Fibroblast of skin of left quadriceps (primary cell): ENCODE data around the gene PDE10A.
"Not testable (repeated sequence)": the region's sequence is repeated elsewhere in the genome, so short reads cannot be mapped to it uniquely, and the experiment has no call there.

ENCODE experiments used
- DNase-seq, 2 experiments: peaks; one replicate each; pipeline ENCODE4 v3.0.0-alpha.2; 2013; ENCODE audit warnings: low read depth in 2 of 2

PDE10A gene

GRCh38 chr6:165586706-165587105 is 76.3 kb downstream of the PDE10A start:
- DNase-seq = no peak

GRCh38 chr6:165585060-165585459 is 78.0 kb downstream of the PDE10A start:
- DNase-seq = no peak

- no peak for DNase-seq
Measured at GRCh38 chr6:165584541-165584940, 78.5 kb downstream of the PDE10A start.

- no peak for DNase-seq
Measured at GRCh38 chr6:165581678-165582077, 81.4 kb downstream of the PDE10A start.

GRCh38 chr6:165580136-165580535 is 82.9 kb downstream of the PDE10A start:
- DNase-seq = no peak

GRCh38 chr6:165579151-165579550 is 83.9 kb downstream of the PDE10A start:
- no peak for DNase-seq

- no peak for DNase-seq
Measured at GRCh38 chr6:165577556-165577955, 85.5 kb downstream of the PDE10A start.

DNA sequence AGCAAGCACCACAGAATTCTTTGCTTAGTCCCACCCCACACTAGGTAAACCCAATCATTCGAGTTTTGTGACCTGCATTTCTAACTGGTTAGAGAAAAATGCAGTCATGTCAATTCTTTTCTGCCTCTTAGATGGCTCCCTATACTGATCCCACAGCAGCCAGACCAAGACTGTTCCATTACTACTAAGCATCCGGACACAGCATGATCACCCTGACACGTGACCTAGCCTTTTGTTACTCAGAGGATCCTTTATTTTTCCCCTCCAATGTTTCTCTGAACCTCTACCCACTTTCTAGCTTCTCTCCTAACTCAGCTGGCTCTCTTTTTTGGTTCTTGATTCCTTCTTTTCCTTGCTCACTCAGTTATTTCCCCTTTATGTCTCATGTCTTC is 87.9 kb downstream of the PDE10A start:
- no peak for DNase-seq

DNA sequence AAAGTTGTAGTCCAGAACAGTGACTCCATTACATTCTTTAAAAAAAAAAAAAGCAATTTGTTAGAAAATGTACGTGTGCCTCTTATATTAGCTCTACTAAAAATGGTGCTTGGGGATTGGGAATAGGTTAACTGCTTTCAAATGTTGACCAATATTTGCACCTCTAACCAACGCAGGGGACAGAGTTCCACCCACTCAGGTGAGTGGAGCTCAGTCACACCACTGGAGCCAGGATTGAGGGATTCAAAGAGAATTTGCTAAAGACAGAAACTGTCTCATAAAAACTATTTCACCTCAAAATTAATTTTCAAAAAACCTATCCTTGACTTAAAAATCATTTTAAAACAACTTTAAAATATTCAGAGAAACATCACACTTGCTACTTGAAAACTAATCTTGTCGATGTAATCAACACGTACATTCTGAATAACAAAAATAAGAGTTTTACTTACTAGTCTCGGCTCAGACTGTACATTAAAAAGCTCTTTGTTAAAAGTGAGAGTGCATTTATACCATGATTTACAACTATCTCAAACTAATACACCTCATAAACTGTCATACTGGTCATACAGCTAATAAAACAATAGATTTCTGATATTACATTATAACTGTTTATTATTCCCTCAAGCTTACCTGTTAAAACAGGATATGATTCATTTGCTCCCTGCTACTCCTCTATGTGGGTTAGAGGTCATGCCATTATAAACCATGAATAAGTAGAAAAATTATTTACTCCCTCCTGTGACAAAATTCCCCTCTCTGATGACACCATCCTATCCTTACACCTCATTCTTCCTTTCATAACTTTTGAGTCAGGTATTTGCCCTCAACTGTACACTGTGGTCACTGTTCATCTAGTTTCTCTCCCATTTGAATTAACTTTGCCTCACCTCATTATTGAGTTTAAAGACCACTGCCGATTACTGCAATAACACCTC is 88.6 kb downstream of the PDE10A start:
- no peak for DNase-seq

- DNase-seq = peak; percentile 20 to 32
Measured at GRCh38 chr6:165573671-165574070, 89.4 kb downstream of the PDE10A start.

DNA sequence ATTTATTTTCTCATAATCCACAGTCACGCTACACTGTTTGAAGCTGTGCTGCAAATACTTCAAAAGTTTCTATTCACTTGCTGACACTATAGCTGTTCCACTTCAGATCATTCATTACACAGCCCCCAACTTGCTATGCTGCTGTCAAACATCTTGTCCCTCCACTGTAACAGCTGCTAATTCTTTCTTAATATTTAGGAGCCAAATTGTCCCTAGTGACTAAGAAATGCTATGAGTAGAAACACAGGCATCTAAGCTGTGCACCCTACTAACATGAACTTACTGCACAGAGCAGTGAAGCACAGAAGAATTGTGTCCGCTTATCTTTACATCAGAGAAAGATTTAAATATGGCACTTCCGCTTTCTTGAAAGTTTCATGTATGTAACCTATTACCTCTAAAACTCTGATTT is 91.3 kb downstream of the PDE10A start:
- DNase-seq = no peak

DNA sequence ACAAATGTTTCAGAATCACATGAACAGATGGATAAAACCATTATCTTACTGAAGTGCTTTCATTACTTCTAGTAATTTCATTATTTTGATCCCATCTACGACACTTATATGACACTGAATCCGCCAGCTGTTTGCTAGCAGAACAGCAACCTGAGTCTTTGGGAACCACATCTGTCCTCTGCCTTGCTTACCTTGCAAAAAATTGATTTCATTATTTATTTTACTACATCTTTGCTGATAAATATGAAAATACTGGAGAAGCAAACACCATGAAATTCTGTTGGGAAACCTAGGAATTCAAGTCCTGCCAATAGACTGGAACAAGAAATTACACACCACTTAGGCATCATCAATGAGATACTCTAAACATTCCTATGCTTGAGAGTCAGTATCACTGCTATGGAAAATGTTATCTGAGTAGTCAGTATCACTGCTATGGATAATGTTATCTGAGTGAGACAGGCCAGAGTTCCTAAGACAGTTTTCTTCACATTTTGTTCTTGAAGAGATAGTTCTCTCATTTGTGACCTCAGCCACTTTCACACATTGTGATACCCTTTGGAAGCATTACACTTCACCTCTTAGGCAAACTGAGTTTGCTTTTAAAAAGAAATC is 91.9 kb downstream of the PDE10A start:
- DNase-seq = peak; percentile 13 to 22

GRCh38 chr6:165568326-165568725 is 94.7 kb downstream of the PDE10A start:
- no peak for DNase-seq

DNA sequence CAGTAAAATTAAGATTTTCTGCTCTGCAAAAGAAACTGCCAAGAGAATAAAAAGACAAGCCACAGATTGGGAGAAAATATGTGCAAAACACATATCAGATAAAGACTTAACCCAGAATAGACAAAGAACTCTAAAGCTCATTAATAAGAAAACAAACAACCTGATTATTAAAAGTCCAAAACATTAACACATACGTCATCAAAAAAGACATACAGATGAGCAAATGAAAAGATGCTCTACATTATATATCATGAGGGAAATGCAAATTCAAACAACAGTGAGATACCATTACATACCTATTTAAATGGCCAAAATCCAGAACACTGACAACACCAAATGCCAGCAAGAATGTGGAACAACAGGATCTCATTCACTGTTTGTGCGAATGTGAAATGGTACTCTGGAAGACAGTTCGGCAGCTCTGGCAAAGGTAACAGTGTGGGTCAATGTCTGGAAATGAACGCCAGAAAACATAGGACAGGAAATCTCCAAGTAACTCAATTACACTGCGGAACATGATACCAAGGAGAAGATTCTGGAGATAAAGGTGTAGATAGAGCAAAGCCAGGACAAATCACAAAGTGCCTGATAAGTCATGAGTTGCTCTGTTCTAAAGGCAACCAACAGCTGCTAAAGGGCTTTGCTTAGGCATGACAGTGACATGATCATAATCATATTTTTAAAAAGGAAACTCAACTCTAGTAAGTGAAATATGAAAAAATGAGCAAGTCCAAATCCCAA is 96.8 kb downstream of the PDE10A start:
- no peak for DNase-seq

GRCh38 chr6:165562421-165563090 is 100.5 kb downstream of the PDE10A start:
- no peak for DNase-seq

DNA sequence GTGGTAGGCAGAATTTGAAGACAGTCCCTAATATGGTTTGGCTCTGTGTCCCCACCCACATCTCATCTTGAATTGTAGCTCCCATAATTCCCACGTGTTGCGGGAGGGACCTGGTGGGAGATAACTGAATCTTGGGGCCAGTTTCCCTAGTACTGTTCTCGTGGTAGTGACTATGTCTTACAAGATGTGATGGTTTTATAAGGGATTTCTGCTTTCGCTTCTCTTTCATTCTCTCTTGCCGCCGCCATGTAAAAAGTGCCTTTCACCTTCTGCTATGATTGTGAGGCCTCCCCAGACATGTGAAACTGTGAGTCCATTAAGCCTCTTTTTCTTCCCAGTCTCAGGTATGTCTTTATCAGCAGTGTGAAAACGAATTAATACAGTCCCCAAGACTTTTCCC is 103.4 kb downstream of the PDE10A start:
- DNase-seq = no peak

DNA sequence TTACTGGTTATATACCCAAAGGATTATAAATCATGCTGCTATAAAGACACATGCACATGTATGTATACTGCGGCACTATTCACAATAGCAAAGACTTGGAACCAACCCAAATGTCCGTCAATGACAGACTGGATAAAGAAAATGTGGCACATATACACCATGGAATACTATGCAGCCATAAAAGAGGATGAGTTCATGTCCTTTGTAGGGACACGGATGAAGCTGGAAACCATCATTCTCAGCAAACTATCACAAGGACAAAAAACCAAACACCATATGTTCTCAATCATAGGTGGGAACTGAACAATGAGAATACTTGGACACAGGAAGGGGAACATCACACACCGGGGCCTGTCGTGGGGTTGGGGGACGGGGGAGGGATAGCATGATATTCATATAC is 104.9 kb downstream of the PDE10A start:
- not testable (repeated sequence) for DNase-seq

GRCh38 chr6:165557674-165558073 is 105.4 kb downstream of the PDE10A start:
- no peak for DNase-seq

DNA sequence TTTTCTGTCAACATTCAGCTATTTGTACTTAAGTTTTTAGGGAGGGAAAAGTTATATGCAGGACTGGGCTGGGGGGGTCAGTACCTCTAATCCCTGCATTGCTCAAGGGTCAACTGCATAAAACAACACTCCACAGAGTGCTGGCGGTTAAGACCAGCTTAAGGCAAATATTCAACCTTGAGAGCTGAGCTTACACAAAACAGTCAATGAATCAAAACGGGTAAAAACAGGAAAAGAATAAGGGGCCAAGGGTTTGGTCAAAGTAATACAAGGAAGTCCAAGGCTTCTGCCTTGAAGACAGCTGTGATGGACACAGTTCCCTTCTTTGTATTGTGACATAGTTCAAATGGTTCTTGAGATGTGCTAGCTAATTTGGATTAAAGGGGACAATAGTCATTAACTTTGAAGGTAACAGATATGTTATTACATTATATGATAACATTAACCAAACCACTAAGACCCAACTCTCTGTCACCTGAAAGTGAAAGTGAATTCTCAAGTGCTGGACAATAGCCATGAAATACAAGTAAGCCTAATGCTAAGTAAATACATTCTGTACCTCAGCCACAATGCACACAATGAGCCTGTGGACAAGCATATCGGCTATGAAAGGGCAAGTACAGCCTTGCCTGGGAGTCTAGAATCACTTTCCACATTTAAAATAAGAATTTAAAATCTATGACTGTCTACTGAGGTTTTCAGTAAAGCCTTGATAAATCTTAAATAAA is 106.8 kb downstream of the PDE10A start:
- DNase-seq = no peak

GRCh38 chr6:165554644-165555043 is 108.4 kb downstream of the PDE10A start:
- not testable (repeated sequence) for DNase-seq

GRCh38 chr6:165552248-165552736 is 110.7 kb downstream of the PDE10A start:
- DNase-seq = no peak
